Activated T-cell treated with anti-CD3 and anti-CD28 coated beads for 24 hours (primary cell): ENCODE data around the gene OR9G1.
"Not testable (repeated sequence)": the region's sequence is repeated elsewhere in the genome, so short reads cannot be mapped to it uniquely, and the experiment has no call there.

Experiments used
- DNase-seq: peaks from one replicate; pipeline ENCODE4 v3.0.0-alpha.2; 2020; ENCODE audit warnings: low read depth

OR9G1 gene

GRCh38 chr11:56698795-56699194 lies at the start of gene OR9G1:
TSS of gene OR9G1 (plus strand) at chr11:56699095. CDS start at chr11:56700388, 1,293 bp downstream.
- DNase-seq = no peak

- no peak for DNase-seq
Observed at GRCh38 chr11:56659755-56660154, 39.1 kb upstream of the OR9G1 start.

- no peak for DNase-seq
Observed at GRCh38 chr11:56663386-56663785, 35.5 kb upstream of the OR9G1 start, which contains the start of gene OR5AR1. TSS of gene OR5AR1 (plus strand) at chr11:56663686. CDS start at chr11:56663686, 0 bp downstream.

GRCh38 chr11:56670984-56671383 lies 27.9 kb upstream of the OR9G1 start:
- no peak for DNase-seq

- no peak for DNase-seq
Observed at GRCh38 chr11:56688554-56689100, 10.3 kb upstream of the OR9G1 start.

GRCh38 chr11:56691179-56691578 lies 7.7 kb upstream of the OR9G1 start:
- DNase-seq = not testable (repeated sequence)

GRCh38 chr11:56693428-56693827 lies 5.5 kb upstream of the OR9G1 start:
- DNase-seq = no peak

- no peak for DNase-seq
Observed at GRCh38 chr11:56700242-56700913, 1.5 kb downstream of the OR9G1 start.

- no peak for DNase-seq
Observed at GRCh38 chr11:56700914-56701485, 2.1 kb downstream of the OR9G1 start.

GRCh38 chr11:56705784-56706396 lies 7.0 kb downstream of the OR9G1 start:
- no peak for DNase-seq

- DNase-seq = no peak
Observed at GRCh38 chr11:56706486-56706885, 7.6 kb downstream of the OR9G1 start.

GRCh38 chr11:56714206-56714605 lies 15.3 kb downstream of the OR9G1 start:
- DNase-seq = no peak

- no peak for DNase-seq
Observed at GRCh38 chr11:56716379-56716854, 17.5 kb downstream of the OR9G1 start.

- DNase-seq = no peak
Observed at GRCh38 chr11:56720513-56720912, 21.6 kb downstream of the OR9G1 start.

- DNase-seq = no peak
Observed at GRCh38 chr11:56740107-56740506, 41.2 kb downstream of the OR9G1 start.

- no peak for DNase-seq
Observed at GRCh38 chr11:56740886-56741285, 42.0 kb downstream of the OR9G1 start.

- DNase-seq = no peak
Observed at GRCh38 chr11:56748597-56748996, 49.7 kb downstream of the OR9G1 start, which contains the start of gene OR9G4. TSS of gene OR9G4 (minus strand) at chr11:56748697. CDS start at chr11:56743766, 4,931 bp downstream.

- no peak for DNase-seq
Observed at GRCh38 chr11:56750190-56750589, 51.3 kb downstream of the OR9G1 start.

GRCh38 chr11:56751480-56751879 lies 52.6 kb downstream of the OR9G1 start:
- DNase-seq = no peak
